Mesenchymal stem cell (in vitro differentiated cells and primary cell): ENCODE measurements around the gene PPY.
"Not testable (repeated sequence)": the region's sequence is repeated elsewhere in the genome, so short reads cannot be mapped to it uniquely, and the experiment has no call there.

Source experiments
- DNase-seq: peaks from one replicate; pipeline ENCODE4 v3.0.0-alpha.2; 2013
- H2AFZ ChIP-seq: one replicate; pipeline ENCODE4 v1.6.1; 2013; ENCODE audit warnings: low read depth, mild to moderate bottlenecking, control low read depth, inconsistent platforms, low read length, moderate library complexity
- H2AK5ac ChIP-seq: 2 replicates; pipeline ENCODE4 v1.6.1; 2013; ENCODE audit warnings: low read length, moderate library complexity, mild to moderate bottlenecking, inconsistent platforms; ENCODE audit not compliant: severe bottlenecking
- H2BK120ac ChIP-seq: one replicate; pipeline ENCODE4 v1.6.1; 2013; ENCODE audit warnings: low read depth, mild to moderate bottlenecking, inconsistent platforms, low read length, moderate library complexity
- H2BK12ac ChIP-seq, 2 experiments: one replicate each; pipeline ENCODE4 v1.6.1; 2013; ENCODE audit warnings: inconsistent platforms in 2 of 2, low read length in 2 of 2, mild to moderate bottlenecking in 2 of 2, moderate library complexity in 2 of 2, control low read depth in 1 of 2
- H2BK15ac ChIP-seq: one replicate; pipeline ENCODE4 v1.6.1; 2013; ENCODE audit warnings: mild to moderate bottlenecking, low read depth, inconsistent platforms; ENCODE audit not compliant: poor library complexity, severe bottlenecking
- H2BK5ac ChIP-seq: 2 replicates; pipeline ENCODE4 v1.6.1; 2013; ENCODE audit warnings: low read depth, mild to moderate bottlenecking, low read length, control low read depth, inconsistent platforms; ENCODE audit not compliant: poor library complexity, severe bottlenecking
- H3K14ac ChIP-seq, 2 experiments: one replicate each; pipeline ENCODE4 v1.6.1; 2013; ENCODE audit warnings: inconsistent platforms in 2 of 2, low read length in 2 of 2, control low read depth in 1 of 2, mild to moderate bottlenecking in 1 of 2, moderate library complexity in 1 of 2
- H3K18ac ChIP-seq, 2 experiments: one replicate each; pipeline ENCODE4 v1.6.1; 2013; ENCODE audit warnings: inconsistent platforms in 2 of 2, low read length in 2 of 2, control low read depth in 1 of 2, low read depth in 1 of 2, mild to moderate bottlenecking in 1 of 2
- H3K23ac ChIP-seq, 2 experiments: one replicate each; pipeline ENCODE4 v1.6.1; 2013; ENCODE audit warnings: inconsistent platforms in 2 of 2, low read length in 2 of 2, mild to moderate bottlenecking in 2 of 2, moderate library complexity in 2 of 2, control low read depth in 1 of 2
- H3K27ac ChIP-seq: 2 replicates; pipeline ENCODE4 v1.5.1; 2013; ENCODE audit warnings: mild to moderate bottlenecking, moderate library complexity, low read length, control low read depth, inconsistent platforms; ENCODE audit not compliant: poor library complexity, severe bottlenecking
- H3K27me3 ChIP-seq, 2 experiments: 2 replicates each; pipeline versions ENCODE4 v1.6.1 to v1.7.0; 2013; ENCODE audit warnings: low read length in 2 of 2, mild to moderate bottlenecking in 2 of 2, moderate library complexity in 2 of 2, control low read depth in 1 of 2, inconsistent platforms in 1 of 2; ENCODE audit not compliant: control insufficient read depth in 1 of 2, insufficient read depth in 1 of 2
- H3K36me3 ChIP-seq, 2 experiments: 2 replicates each; pipeline versions ENCODE4 v1.6.1 to v1.7.0; 2013; ENCODE audit warnings: low read length in 2 of 2, control low read depth in 1 of 2, inconsistent platforms in 1 of 2, low read depth in 1 of 2, mild to moderate bottlenecking in 1 of 2; ENCODE audit not compliant: insufficient read depth in 2 of 2, control insufficient read depth in 1 of 2
- H3K4ac ChIP-seq, 2 experiments: one replicate each; pipeline ENCODE4 v1.6.1; 2013; ENCODE audit warnings: inconsistent platforms in 2 of 2, low read length in 2 of 2, mild to moderate bottlenecking in 2 of 2, moderate library complexity in 2 of 2, control low read depth in 1 of 2, low read depth in 1 of 2
- H3K4me1 ChIP-seq: 2 replicates; pipeline ENCODE4 v1.6.1; 2013; ENCODE audit warnings: low read depth, low read length, control low read depth; ENCODE audit not compliant: control insufficient read depth, insufficient read depth
- H3K4me2 ChIP-seq: 2 replicates; pipeline ENCODE4 v1.6.1; 2013; ENCODE audit warnings: low read length, mild to moderate bottlenecking, inconsistent platforms; ENCODE audit not compliant: poor library complexity, severe bottlenecking
- H3K4me3 ChIP-seq, 2 experiments: 2 replicates each; pipeline versions ENCODE4 v1.5.1 to v1.7.0; 2013; ENCODE audit warnings: low read length in 2 of 2, mild to moderate bottlenecking in 2 of 2, control low read depth in 1 of 2, low read depth in 1 of 2; ENCODE audit not compliant: insufficient read depth in 1 of 2
- H3K79me1 ChIP-seq: replicated peaks from 2 replicates; pipeline ENCODE4 v1.6.1; 2013; ENCODE audit warnings: mild to moderate bottlenecking, control low read depth, low read length, inconsistent platforms; ENCODE audit not compliant: poor library complexity, severe bottlenecking
- H3K9ac ChIP-seq: 2 replicates; pipeline ENCODE4 v1.7.0; 2013; ENCODE audit warnings: mild to moderate bottlenecking, low read length, moderate library complexity
- H3K9me3 ChIP-seq: 2 replicates; pipeline ENCODE4 v1.7.0; 2013; ENCODE audit warnings: mild to moderate bottlenecking, low read length; ENCODE audit not compliant: control insufficient read depth
- H4K8ac ChIP-seq: one replicate; pipeline ENCODE4 v1.6.1; 2013; ENCODE audit warnings: inconsistent platforms, mild to moderate bottlenecking, low read length, moderate library complexity
- H4K91ac ChIP-seq: one replicate; pipeline ENCODE4 v1.6.1; 2013; ENCODE audit warnings: mild to moderate bottlenecking, low read length, inconsistent platforms
- WGBS: methylation state at CpG from one replicate; pipeline ENCODE4 v1.1.7; 2013; ENCODE audit warnings: mixed read lengths; 5-methylcytosine and 5-hydroxymethylcytosine counted together

PPY gene

GRCh38 chr17:43939452-43939851, 2.8 kb downstream of the PPY start:
- not testable (repeated sequence) for H2BK12ac ChIP-seq, DNase-seq, H3K36me3 ChIP-seq, H3K18ac ChIP-seq, H2BK120ac ChIP-seq, H2BK15ac ChIP-seq, H3K9ac ChIP-seq, H2BK5ac ChIP-seq, H3K27ac ChIP-seq, H3K23ac ChIP-seq, H4K8ac ChIP-seq, H3K9me3 ChIP-seq, H4K91ac ChIP-seq, H3K4me3 ChIP-seq, H3K4me2 ChIP-seq, H2AK5ac ChIP-seq, H3K4ac ChIP-seq, H3K14ac ChIP-seq, H2AFZ ChIP-seq, H3K79me1 ChIP-seq
- WGBS = 95% methylated on average over 3 of the region's 3 CpGs
- H3K27me3 ChIP-seq = peaks cover 17 to 22% of the 10 kb centered on the region in 2 experiments
- H3K4me1 ChIP-seq = peaks cover 13% of the 10 kb centered on the region

- 88% methylated on average over 4 of the region's 6 CpGs for WGBS
- Histone ChIP-seq H3K27ac (no peak overlapping the region), H2AFZ (no peak overlapping the region), H2BK5ac (no peak overlapping the region), H2BK120ac (no peak overlapping the region), H4K8ac (no peak overlapping the region), H3K9me3 (no peaks in the 10 kb centered on the region), H3K14ac (no peak overlapping the region), H3K4me3 (no peak overlapping the region), H2AK5ac (no peak overlapping the region), H3K27me3 (peaks cover 17 to 22% of the 10 kb centered on the region in 2 experiments), H2BK15ac (no peak overlapping the region), H2BK12ac (no peak overlapping the region), H3K23ac (no peak overlapping the region), H3K9ac (no peak overlapping the region), H3K36me3 (no peaks in the 10 kb centered on the region), H3K4me1 (peaks cover 13% of the 10 kb centered on the region), H4K91ac (no peak overlapping the region), H3K4ac (no peak overlapping the region), H3K4me2 (no peak overlapping the region), H3K79me1 (no peaks in the 10 kb centered on the region), H3K18ac (no peak overlapping the region)
- DNase-seq = no peak
Measured at GRCh38 chr17:43938838-43939182, 3.5 kb downstream of the PPY start.

- no peak overlapping the region for H2AK5ac ChIP-seq
- H3K4ac ChIP-seq = no peak overlapping the region
- H2AFZ ChIP-seq = no peak overlapping the region
- 73% methylated on average over 3 of the region's 3 CpGs for WGBS
- H3K27ac ChIP-seq = no peak overlapping the region
- no peak for DNase-seq
- no peaks in the 10 kb centered on the region for H3K36me3 ChIP-seq
- H3K4me2 ChIP-seq = no peak overlapping the region
- H3K79me1 ChIP-seq = no peaks in the 10 kb centered on the region
- no peak overlapping the region for H3K4me3 ChIP-seq
- H3K9ac ChIP-seq = no peak overlapping the region
- H2BK12ac ChIP-seq = no peak overlapping the region
- H2BK5ac ChIP-seq = no peak overlapping the region
- H2BK120ac ChIP-seq = no peak overlapping the region
- H3K4me1 ChIP-seq = peaks cover 13% of the 10 kb centered on the region
- no peak overlapping the region for H4K8ac ChIP-seq
- H3K23ac ChIP-seq = no peak overlapping the region
- H3K14ac ChIP-seq = no peak overlapping the region
- no peak overlapping the region for H4K91ac ChIP-seq
- no peak overlapping the region for H2BK15ac ChIP-seq
- peaks cover 14 to 26% of the 10 kb centered on the region in 2 experiments for H3K27me3 ChIP-seq
- H3K18ac ChIP-seq = no peak overlapping the region
- H3K9me3 ChIP-seq = no peaks in the 10 kb centered on the region
Measured at GRCh38 chr17:43936434-43936833, 5.8 kb downstream of the PPY start.

GRCh38 chr17:43935926-43936261, 6.4 kb downstream of the PPY start:
- H3K14ac ChIP-seq = no peak overlapping the region
- H2BK15ac ChIP-seq = no peak overlapping the region
- no peak overlapping the region for H3K4me3 ChIP-seq
- no peaks in the 10 kb centered on the region for H3K36me3 ChIP-seq
- WGBS = 64% methylated on average over 3 of the region's 6 CpGs
- no peak overlapping the region for H4K91ac ChIP-seq
- H2BK12ac ChIP-seq = no peak overlapping the region
- H3K4me1 ChIP-seq = peaks cover 19% of the 10 kb centered on the region
- H3K4me2 ChIP-seq = no peak overlapping the region
- no peak overlapping the region for H3K18ac ChIP-seq
- no peak overlapping the region for H3K4ac ChIP-seq
- no peak overlapping the region for H3K9ac ChIP-seq
- no peak overlapping the region for H2BK5ac ChIP-seq
- H3K23ac ChIP-seq = no peak overlapping the region
- H3K27me3 ChIP-seq = peaks cover 14 to 26% of the 10 kb centered on the region in 2 experiments
- H2AFZ ChIP-seq = no peak overlapping the region
- H2AK5ac ChIP-seq = no peak overlapping the region
- H3K27ac ChIP-seq = no peak overlapping the region
- H2BK120ac ChIP-seq = no peak overlapping the region
- no peaks in the 10 kb centered on the region for H3K79me1 ChIP-seq
- DNase-seq = no peak
- H3K9me3 ChIP-seq = no peaks in the 10 kb centered on the region
- no peak overlapping the region for H4K8ac ChIP-seq
